ENCODE measurements around the gene GPD1L. TPM values are rescaled to one million over a fixed set of nuclear protein-coding genes. Genes with fewer than 3 reads are reported as not detected.

GPD1L gene
- polyA plus RNA-seq, 1 donor from 2014 or later: 18.2 TPM

DNA sequence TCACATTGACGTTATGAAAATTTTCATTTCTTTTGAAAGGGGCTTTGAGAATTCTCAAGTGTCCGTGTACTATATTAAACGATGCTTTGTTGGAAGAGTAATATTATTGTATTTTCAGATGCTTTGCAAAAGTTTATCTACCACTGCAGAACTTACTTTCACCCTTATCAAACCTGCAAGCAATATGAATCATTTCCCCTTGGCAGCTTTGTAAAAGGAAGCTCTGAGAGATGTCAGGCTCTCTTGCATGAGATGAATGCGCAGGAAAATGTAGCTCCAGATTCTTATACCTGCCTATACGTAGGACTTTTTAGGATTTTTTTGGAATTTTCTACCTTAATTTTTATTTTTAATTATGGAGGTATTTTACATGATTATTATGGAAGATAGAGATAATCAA lies 34.5 kb downstream of the GPD1L start:
- Histone ChIP-seq H3K79me2 (replicated peaks; ENCODE audit: insufficient read depth, low read length) (no peaks in the 10 kb centered on the region), H3K4me3 (ENCODE audit: low read length) (no peak overlapping the region), H3K27me3 (ENCODE audit: insufficient read depth, low read depth, low read length) (no peaks in the 10 kb centered on the region), H3K9me3 (ENCODE audit: low read length) (no peaks in the 10 kb centered on the region), H3K9me2 (ENCODE audit: insufficient read depth, low read length) (no peaks in the 10 kb centered on the region), H3K4me2 (ENCODE audit: low read length) (no peak overlapping the region), H3K27ac (ENCODE audit: low read length) (no peak overlapping the region), H3F3A (ENCODE audit: insufficient read depth, low read length, poor library complexity, severe bottlenecking) (no peaks in the 10 kb centered on the region), H2AFZ (ENCODE audit: low read depth, low read length) (no peak overlapping the region), H3K36me3 (ENCODE audit: insufficient read depth, low read length) (no peaks in the 10 kb centered on the region), H4K20me1 (ENCODE audit: insufficient read depth) (no peaks in the 10 kb centered on the region), H3K9ac (ENCODE audit: low read length) (no peak overlapping the region)
- TF ChIP-seq MXI1 (conservative IDR thresholded peaks at IDR 0.05; ENCODE audit: poor library complexity, severe bottlenecking): no peak
- no peak for TF ChIP-seq EZH2 (IDR thresholded peaks at IDR 0.05; ENCODE audit: borderline replicate concordance, insufficient read depth, low read length, poor library complexity, severe bottlenecking)
- no peak for TF ChIP-seq SMC3 (conservative IDR thresholded peaks at IDR 0.05; ENCODE audit: poor library complexity)
- no peak for TF ChIP-seq TAF1 (IDR thresholded peaks at IDR 0.05; ENCODE audit: low read depth)
- TF ChIP-seq, protein P1, sequence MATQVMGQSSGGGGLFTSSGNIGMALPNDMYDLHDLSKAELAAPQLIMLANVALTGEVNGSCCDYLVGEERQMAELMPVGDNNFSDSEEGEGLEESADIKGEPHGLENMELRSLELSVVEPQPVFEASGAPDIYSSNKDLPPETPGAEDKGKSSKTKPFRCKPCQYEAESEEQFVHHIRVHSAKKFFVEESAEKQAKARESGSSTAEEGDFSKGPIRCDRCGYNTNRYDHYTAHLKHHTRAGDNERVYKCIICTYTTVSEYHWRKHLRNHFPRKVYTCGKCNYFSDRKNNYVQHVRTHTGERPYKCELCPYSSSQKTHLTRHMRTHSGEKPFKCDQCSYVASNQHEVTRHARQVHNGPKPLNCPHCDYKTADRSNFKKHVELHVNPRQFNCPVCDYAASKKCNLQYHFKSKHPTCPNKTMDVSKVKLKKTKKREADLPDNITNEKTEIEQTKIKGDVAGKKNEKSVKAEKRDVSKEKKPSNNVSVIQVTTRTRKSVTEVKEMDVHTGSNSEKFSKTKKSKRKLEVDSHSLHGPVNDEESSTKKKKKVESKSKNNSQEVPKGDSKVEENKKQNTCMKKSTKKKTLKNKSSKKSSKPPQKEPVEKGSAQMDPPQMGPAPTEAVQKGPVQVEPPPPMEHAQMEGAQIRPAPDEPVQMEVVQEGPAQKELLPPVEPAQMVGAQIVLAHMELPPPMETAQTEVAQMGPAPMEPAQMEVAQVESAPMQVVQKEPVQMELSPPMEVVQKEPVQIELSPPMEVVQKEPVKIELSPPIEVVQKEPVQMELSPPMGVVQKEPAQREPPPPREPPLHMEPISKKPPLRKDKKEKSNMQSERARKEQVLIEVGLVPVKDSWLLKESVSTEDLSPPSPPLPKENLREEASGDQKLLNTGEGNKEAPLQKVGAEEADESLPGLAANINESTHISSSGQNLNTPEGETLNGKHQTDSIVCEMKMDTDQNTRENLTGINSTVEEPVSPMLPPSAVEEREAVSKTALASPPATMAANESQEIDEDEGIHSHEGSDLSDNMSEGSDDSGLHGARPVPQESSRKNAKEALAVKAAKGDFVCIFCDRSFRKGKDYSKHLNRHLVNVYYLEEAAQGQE (IDR thresholded peaks at IDR 0.05; ENCODE audit: borderline replicate concordance): no peak
- TF ChIP-seq RAD21 (conservative IDR thresholded peaks at IDR 0.05): no peak
- no peak for TF ChIP-seq EP300 (conservative IDR thresholded peaks at IDR 0.05; ENCODE audit: poor library complexity, severe bottlenecking)
- TF ChIP-seq, protein P2, sequence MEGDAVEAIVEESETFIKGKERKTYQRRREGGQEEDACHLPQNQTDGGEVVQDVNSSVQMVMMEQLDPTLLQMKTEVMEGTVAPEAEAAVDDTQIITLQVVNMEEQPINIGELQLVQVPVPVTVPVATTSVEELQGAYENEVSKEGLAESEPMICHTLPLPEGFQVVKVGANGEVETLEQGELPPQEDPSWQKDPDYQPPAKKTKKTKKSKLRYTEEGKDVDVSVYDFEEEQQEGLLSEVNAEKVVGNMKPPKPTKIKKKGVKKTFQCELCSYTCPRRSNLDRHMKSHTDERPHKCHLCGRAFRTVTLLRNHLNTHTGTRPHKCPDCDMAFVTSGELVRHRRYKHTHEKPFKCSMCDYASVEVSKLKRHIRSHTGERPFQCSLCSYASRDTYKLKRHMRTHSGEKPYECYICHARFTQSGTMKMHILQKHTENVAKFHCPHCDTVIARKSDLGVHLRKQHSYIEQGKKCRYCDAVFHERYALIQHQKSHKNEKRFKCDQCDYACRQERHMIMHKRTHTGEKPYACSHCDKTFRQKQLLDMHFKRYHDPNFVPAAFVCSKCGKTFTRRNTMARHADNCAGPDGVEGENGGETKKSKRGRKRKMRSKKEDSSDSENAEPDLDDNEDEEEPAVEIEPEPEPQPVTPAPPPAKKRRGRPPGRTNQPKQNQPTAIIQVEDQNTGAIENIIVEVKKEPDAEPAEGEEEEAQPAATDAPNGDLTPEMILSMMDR (IDR thresholded peaks at IDR 0.05; ENCODE audit: poor library complexity, severe bottlenecking): no peak
- no peak for TF ChIP-seq POLR2AphosphoS5 (IDR thresholded peaks at IDR 0.05)

DNA sequence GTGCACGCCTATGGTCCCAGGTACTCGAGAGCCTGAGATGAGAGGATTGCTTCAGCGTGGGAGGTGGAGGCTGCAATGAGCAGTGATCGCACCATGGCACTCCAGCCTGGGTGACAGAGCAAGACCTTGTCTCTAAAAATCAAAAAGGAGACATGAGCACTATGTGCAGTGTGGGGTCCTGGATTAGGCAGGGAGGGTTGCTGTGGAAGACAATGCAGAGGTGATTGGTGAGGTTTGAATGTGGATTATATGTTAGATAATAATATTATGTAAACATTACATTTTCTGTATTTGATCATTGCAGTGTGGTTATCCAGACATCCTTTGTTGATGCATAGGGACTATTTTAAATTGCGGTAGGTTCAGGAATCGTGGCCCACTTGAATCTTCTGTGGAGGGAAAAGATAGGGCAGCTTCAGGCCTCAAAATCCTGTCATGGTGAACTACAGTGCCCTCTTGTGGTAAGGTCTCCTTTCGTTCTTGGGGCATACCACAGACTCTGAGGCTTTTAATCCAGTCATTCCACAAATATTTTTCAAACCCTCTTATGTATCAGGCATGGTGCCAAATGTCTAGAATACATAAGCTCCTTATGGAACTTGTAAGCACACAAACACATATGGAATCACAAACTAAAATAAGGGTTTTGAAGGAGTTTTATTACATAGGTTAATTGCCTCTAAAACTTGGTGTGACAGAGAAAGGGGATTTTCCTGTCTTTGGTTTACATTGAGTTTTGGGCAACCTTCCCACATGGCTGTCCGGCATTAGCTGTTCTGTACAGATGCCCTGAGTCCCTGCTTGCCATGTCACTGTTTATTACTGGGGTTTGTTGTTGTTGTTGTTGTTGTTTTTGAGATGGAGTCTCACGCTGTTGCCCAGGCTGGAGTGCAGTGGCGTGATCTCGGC lies 37.7 kb downstream of the GPD1L start:
- Histone ChIP-seq H3K36me3 (ENCODE audit: insufficient read depth, low read length) (no peaks in the 10 kb centered on the region), H3K9me2 (ENCODE audit: insufficient read depth, low read length) (no peaks in the 10 kb centered on the region), H3F3A (ENCODE audit: insufficient read depth, low read length, poor library complexity, severe bottlenecking) (no peaks in the 10 kb centered on the region), H3K79me2 (replicated peaks; ENCODE audit: insufficient read depth, low read length) (no peaks in the 10 kb centered on the region), H3K9ac (ENCODE audit: low read length) (no peak overlapping the region), H3K27ac (ENCODE audit: low read length) (no peak overlapping the region), H3K4me3 (ENCODE audit: low read length) (no peak overlapping the region), H3K4me2 (ENCODE audit: low read length) (no peak overlapping the region), H2AFZ (ENCODE audit: low read depth, low read length) (no peak overlapping the region), H3K27me3 (ENCODE audit: insufficient read depth, low read depth, low read length) (no peaks in the 10 kb centered on the region), H3K9me3 (ENCODE audit: low read length) (no peaks in the 10 kb centered on the region), H4K20me1 (ENCODE audit: insufficient read depth) (no peaks in the 10 kb centered on the region)
- TF ChIP-seq MXI1 (conservative IDR thresholded peaks at IDR 0.05; ENCODE audit: poor library complexity, severe bottlenecking) (no peak), TAF1 (IDR thresholded peaks at IDR 0.05; ENCODE audit: low read depth) (no peak), EP300 (conservative IDR thresholded peaks at IDR 0.05; ENCODE audit: poor library complexity, severe bottlenecking) (no peak), SMC3 (conservative IDR thresholded peaks at IDR 0.05; ENCODE audit: poor library complexity) (peak; percentile 73), EZH2 (IDR thresholded peaks at IDR 0.05; ENCODE audit: borderline replicate concordance, insufficient read depth, low read length, poor library complexity, severe bottlenecking) (no peak), RAD21 (conservative IDR thresholded peaks at IDR 0.05) (peak; percentile 70), POLR2AphosphoS5 (IDR thresholded peaks at IDR 0.05) (no peak)
- TF ChIP-seq, protein P2 (IDR thresholded peaks at IDR 0.05; ENCODE audit: poor library complexity, severe bottlenecking): peak; percentile 67
- TF ChIP-seq, protein P1 (IDR thresholded peaks at IDR 0.05; ENCODE audit: borderline replicate concordance): no peak
